Gastroesophageal sphincter (tissue), 3 donors: ENCODE results near the gene TLX1.

Experiments used
- EP300 ChIP-seq: sonication (generic); formaldehyde crosslinking; IDR thresholded peaks from one replicate; pipeline ENCODE4 v1.6.1; 2017; ENCODE audit warnings: antibody characterized with exemption, mild to moderate bottlenecking
- POLR2A ChIP-seq, 2 donors: fragments of 450-650 bp; IDR thresholded peaks; one replicate each; pipeline ENCODE4 v1.6.1; 2017; ENCODE audit warnings: antibody characterized with exemption in 2 of 2, mild to moderate bottlenecking in 2 of 2, moderate library complexity in 1 of 2
- POLR2AphosphoS5 ChIP-seq: sonication (generic); formaldehyde crosslinking; IDR thresholded peaks from one replicate; pipeline ENCODE4 v1.6.1; 2017; ENCODE audit warnings: antibody characterized with exemption
- TF ChIP-seq, protein P1 (sequence below), 4 experiments: fragments of 200-600 bp in 2 of 4; fragments of 450-650 bp in 2 of 4; sonication (generic) in 1 of 4; IDR thresholded peaks; one replicate each; pipeline ENCODE4 v1.5.1; 2017 to 2019; ENCODE audit warnings: antibody characterized with exemption in 4 of 4, mild to moderate bottlenecking in 2 of 4, moderate library complexity in 2 of 4

DNA sequence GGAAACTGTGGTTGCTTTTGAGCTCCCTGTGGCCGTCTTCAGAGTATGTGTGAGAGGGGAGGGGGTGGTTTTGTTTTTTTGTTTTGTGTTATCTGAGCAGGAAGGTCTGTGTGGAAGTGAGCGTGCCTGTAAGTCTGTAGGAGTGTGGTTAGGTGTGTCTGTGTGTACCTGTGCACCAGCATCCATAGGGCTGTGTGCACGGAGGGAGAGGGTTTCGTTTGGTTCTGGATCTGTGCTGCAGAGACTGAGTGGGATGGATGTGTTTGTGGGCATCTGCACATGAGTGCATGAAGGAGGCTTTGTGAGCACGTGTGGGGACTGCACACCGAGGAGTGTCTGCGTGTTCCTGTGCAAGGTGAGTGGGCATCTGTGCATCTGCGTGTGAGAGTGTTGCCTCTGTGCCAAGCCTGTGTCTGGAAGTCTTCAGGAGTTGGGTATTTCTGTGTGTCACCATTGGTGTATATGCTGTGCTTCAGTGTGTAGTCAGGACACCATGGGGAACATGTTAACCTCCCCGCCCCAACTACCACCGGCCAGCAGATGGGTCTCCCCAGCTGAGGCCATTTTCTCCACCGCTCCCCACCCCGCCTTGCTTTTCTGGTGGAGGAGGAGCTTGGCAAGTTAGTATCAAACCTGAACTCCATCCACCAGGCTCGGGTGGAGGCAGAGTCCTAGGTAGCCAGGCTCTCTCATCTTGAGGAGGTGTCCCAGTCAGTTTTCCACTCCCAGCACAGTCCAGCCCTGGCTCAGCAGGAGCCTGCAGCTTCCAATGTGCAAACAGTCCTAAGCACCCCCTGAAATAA lies 7.1 kb upstream of the TLX1 start:
- TF ChIP-seq POLR2A (IDR thresholded peaks at IDR 0.05), result no peak
- TF ChIP-seq, protein P1, sequence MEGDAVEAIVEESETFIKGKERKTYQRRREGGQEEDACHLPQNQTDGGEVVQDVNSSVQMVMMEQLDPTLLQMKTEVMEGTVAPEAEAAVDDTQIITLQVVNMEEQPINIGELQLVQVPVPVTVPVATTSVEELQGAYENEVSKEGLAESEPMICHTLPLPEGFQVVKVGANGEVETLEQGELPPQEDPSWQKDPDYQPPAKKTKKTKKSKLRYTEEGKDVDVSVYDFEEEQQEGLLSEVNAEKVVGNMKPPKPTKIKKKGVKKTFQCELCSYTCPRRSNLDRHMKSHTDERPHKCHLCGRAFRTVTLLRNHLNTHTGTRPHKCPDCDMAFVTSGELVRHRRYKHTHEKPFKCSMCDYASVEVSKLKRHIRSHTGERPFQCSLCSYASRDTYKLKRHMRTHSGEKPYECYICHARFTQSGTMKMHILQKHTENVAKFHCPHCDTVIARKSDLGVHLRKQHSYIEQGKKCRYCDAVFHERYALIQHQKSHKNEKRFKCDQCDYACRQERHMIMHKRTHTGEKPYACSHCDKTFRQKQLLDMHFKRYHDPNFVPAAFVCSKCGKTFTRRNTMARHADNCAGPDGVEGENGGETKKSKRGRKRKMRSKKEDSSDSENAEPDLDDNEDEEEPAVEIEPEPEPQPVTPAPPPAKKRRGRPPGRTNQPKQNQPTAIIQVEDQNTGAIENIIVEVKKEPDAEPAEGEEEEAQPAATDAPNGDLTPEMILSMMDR (IDR thresholded peaks at IDR 0.05), result no peak
- no peak for TF ChIP-seq POLR2AphosphoS5
- no peak for TF ChIP-seq EP300
